ENCODE results near the gene ACSL4.
"Not testable (repeated sequence)": the region's sequence is repeated elsewhere in the genome, so short reads cannot be mapped to it uniquely, and the experiment has no call there.

The ACSL4 gene

DNA sequence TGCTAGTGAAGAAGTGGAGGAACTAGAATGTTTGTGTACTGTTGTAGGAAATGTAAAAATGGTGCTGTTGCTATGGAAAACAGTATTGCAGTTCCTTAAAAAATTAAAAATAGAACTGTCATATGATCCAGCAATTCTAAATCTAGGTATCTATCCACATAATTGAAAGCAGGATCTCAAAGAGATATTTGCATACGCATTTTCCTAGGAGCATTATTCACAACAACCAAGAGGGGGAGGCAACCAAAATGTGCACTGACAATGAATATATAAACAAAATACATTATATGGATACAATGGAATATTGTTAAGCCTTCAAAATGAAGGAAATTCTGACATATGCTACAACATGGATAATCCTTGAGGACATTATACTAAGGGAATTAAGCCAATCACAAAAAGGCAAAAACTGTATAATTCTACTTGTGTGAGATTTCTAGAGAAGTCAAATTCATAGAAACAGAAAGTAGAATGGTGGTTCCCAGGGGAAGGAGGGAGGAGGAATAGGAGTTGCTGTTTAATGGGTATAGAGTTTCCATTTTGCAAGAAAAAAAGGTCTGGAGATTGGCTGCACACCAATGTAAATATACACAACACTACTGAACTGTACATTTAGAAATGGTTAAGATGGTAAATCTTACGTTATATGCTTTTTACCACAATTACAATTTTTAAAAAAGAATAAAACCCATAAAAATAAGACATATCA, 72.5 kb downstream of the ACSL4 start:
- DNase-seq (ENCODE audit: low read depth) = no peak

DNA sequence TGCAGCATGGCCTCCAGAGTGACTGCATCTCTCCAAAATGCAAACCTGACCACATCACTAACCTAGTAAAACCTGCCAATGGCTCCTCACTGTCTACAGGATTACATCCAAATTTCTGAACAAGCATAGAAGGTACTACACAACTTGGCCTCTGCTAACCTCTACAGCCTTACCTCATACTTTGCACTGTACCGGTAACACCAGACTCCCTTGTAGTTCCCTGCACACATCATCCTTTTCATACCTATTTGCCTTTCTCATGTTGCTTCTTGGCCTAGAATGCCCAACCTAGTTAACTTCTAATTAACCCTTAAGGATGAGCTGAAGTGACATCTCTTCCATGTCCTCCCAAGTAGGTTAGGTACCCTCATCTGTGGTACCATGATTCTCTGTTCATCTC, 74.7 kb downstream of the ACSL4 start:
- no peak for DNase-seq (ENCODE audit: low read depth)

DNA sequence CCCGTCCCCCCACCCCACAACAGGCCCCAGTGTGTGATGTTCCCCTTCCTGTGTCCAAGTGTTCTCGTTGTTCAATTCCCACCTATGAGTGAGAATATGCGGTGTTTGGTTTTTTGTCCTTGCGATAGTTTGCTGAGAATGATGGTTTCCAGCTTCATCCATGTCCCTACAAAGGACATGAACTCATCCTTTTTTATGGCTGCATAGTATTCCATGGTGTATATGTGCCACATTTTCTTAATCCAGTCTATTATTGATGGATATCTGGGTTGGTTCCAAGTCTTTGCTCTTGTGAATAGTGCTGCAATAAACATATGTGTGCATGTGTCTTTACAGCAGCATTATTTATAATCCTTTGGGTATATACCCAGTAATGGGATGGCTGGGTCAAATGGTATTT, 75.7 kb downstream of the ACSL4 start:
- not testable (repeated sequence) for DNase-seq (ENCODE audit: low read depth)

DNA sequence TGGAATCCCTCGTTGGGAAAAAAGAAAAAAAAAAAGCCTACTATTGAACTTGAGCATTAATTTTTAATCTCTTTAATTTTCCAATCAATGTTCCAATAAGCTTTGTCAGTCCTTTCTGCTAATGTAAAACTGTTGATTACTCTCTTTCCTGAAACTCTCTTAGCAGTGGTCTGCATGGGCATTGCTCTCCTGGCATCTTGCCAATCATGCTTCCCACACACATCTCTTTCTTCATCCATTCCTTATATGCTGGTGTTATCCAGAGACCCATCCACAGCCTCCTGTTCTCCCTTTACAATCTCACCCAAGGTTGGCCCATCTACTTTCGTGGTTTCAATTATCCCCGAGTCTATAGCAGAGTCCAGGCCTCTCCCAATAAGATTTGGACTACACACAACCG, 76.3 kb downstream of the ACSL4 start:
- DNase-seq (ENCODE audit: low read depth) = no peak

DNA sequence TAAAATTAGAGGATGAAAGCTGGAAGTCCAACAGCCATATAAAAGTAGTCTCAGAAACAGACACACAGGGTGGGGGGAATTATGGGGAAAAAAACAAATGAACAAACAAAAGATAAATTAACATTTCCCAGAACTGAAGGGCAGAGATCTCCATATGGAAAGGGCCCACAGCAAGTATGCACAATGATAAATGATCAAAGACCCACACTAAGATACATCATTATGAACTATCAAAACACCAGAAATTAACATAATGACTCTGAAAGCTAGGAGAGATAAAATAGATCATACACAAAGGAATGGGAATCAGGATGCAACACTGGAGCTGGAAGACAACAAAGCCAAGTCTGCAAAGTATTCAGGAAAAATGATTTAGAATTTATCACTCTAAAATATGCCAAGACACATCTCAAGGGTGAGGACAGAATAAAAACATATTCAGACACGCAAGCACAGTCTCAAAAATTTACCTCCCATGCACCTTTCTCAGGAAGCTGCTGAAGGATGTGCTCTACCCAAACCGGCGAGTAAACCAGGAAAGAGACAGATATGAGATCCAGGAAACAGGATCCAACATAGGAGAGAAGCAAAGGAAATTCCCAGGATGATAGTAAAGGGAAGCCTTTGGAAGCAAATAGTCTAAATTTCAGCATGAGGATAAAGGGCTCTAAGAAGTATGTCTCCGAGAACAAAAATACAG, 77.4 kb downstream of the ACSL4 start:
- DNase-seq (ENCODE audit: low read depth) = no peak

DNA sequence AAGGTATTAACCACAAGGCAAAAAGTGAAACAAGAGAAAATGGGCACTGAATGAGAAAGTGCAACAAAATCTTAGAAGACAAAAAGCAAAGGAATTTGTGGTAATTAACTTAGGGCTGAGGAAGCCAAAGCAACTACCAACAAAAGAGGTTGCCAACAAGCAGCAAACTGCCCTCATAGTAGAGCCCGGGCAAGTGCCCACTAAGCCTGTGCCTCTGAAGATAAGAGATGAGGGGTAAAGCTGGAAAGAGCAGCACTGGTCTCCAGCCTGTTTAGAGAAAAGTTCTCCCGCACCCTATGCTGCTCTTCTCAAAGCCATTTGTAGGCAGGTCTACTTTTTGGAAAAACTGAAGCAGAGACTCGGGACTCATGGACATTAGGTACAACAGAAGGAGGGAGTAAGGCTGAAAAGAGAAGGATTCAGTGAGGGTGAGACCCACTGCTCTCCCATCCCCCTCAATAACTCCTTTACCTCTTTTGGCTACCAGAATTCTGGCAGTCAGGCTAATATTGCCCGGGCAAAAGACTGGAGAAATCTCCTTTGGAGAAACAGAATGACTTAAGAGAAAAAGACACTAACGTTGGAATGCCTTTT, 78.4 kb downstream of the ACSL4 start:
- DNase-seq (ENCODE audit: low read depth) = no peak

DNA sequence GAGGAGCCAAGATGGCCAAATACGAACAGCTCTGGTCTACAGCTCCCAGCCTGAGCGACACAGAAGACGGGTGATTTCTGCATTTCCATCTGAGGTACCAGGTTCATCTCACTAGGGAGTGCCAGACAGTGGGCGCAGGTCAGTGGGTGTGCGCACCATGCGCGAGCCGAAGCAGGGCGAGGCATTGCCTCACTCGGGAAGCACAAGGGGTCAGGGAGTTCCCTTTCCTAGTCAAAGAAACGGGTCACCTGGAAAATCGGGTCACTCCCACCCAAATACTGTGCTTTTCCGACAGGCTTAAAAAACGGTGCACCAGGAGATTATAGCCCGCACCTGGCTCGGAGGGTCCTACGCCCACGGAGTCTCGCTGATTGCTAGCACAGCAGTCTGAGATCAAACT, 88.4 kb downstream of the ACSL4 start:
- not testable (repeated sequence) for DNase-seq (ENCODE audit: low read depth)

DNA sequence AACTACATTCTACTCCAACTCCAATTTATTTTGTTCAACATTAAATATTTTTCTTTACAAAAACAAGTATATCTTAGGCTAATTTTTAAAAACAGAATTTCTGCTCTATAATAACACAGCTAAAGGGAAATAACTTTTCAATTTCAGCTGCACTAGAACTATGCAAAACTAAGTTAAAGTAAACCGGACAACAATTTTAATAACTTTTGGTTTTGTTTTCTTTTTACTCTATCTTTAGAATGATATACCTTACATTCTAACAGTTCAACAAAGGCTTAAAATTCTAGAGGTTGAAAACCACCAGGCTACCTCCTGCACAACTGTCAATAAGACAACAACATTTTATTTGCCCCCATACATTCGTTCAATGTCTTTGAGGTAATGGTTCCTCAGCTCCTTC, 89.4 kb downstream of the ACSL4 start:
- no peak for DNase-seq (ENCODE audit: low read depth)

DNA sequence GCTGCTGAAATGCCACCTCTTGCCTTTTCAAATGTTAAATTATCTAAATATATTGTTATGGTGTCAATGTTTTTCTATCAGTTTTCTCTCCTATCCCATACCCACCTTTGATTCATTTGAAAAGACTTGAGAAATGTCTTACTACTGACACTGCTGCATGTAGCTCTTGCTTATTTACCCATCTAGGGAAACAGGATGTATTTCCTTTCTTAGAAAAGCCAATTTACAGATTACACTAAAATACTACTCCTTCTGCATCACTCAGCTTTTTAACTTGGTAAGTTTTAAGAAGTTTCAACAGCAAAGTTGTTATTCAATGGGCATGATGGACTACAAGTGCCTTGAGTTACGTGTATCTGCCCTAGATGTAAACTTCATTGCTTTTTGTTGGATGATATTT, 94.9 kb downstream of the ACSL4 start:
- DNase-seq (ENCODE audit: low read depth) = no peak

DNA sequence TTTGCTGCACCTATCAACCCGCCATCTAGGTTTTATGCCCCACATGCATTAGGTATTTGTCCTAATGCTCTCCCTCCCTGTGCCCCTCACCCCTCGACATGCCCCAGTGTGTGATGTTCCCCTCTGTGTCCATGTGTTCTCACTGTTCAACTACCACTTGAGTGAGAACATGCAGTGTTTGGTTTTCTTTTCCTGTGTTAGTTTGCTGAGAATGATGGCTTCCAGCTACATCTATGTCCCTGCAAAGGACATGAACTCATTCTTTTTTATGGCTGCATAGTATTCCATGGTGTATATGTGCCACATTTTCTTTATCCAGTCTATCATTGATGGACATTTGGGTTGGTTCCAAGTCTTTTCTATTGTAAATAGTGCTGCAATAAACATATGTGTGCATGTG, 95.6 kb downstream of the ACSL4 start:
- DNase-seq (ENCODE audit: low read depth) = not testable (repeated sequence)

DNA sequence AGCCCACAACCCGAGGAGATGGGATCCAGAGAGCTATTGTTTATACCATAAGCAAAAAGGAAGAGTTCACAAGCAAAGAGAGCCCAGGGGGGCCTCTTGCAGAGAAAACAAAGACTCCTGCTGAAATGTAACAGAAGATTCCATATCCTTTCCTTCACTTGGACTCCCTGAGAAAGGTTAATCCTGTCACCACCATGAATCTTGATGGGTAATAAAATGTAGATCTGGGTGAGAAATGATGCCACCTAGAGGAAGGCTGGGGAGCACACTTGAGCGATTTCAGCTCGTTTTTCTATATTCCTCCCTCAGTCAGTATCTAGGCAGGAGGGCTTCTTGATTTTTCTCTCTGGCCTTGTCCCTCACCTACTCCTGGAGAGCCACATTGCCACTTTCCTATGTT, 97.9 kb downstream of the ACSL4 start:
- no peak for DNase-seq (ENCODE audit: low read depth)

DNA sequence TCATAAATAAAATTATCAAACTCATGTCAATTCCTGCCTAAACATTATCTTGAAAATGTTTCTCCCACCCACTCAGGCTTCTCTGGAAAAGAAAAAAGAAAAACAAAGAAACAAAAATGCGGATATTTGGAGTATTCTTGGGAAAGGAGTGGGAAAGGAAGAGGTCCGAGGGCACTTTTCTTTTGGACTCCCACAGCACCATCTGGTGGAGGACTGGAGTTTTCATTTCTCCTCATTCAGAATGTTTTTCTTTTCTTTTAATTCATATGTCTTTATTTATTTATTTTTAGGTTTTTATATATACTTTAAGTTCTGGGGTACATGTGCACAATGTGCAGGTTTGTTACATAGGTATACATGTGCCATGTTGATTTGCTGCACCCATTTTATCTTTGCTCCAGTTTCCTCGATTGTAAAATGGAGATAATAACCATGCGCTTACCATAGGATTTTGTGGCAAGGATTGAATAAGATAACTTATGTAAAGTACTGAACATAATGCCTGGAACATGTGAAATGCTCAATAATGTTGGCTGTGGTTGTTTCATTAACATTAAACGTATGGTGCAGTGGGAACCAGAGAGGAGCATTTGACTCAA, 100.1 kb downstream of the ACSL4 start:
- no peak for DNase-seq (ENCODE audit: low read depth)

DNA sequence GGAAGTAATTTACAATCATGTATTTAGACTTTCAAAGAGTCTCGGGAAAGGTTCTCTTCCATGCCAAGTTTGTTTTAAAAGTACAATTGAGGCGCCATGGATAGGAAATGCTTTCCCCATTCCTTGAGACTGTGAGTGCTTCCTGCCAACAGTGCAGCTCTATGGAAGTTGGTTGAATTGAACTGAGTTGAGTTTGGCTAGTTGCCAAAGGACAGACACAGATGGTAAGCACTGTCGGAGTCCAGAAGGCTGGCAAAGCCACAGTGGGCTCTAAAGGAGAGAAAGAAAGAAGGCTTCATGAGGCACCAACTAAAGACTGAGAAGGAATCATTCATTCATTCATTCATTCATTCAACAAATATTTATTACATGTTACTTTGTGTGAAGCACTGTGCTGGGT, 103.7 kb downstream of the ACSL4 start:
- no peak for DNase-seq (ENCODE audit: low read depth)

DNA sequence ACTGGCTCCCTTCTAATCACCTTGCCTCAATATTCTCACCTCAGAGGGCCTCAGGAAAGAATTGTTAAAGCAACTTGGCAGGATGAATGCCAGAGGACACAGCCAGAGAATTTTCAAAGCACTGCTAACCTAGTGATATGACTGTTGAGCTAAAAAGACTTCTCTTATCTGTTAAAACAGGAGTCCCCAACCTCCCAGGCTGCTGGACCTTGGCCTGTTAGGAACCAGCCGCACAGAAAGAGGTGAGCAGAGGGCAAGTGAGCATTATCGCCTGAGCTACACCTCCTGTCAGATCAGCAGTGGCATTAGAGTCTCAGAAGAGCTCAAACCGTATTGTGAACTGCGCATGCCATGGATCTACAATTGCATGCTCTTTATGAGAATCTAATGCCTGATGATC, 106.4 kb downstream of the ACSL4 start:
- DNase-seq (ENCODE audit: low read depth) = no peak

DNA sequence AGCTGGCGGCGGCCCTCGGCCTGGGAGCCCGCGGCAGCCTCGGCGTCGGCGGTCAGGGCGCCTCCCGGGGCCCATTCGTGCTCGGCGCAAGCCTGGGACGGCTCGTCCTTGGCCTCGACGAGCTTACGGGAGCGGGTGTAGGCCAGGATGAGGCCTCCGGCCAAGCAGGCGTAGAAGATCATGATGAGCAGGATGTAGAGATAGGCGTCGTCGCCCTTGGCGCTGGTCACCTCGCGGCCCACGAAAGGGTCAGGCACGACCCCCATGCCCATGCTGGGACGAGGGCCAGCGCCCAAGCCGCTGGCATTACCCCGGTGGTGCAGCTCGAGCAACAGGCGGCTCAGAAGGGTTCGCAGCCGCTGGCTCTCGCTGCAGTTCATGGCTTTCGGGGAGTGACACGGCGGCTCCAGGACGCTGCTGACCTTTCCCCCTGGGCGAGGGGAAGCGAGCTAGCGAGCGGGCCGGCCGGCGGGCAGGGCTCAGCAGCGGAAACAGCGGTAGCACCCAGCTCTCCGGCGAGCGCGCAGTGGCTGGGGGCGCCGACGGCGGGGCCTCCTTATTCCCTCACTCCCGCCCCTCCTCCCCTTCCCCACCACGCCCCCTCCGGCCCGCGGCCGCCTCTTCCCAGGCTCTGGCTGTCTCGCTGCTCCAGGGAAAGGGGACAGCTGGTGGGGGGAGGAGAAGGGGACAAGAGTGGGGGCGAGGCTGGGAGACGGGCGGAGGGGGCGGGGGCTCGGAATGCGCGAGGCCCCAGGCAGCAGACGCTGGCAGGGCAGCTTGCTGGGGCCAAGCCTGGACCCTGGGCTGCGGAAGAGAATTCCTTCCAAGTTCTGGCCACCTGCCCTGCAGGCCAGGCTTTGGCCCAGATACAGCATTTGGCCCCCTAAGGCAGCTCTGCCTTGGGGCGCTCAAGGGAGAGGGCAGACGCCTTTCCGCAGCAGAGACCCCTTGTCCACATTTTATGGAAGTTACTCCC, 108.1 kb downstream of the ACSL4 start, which contains the start of gene KCNE5:
Gene KCNE5 (minus strand): TSS at position 532 of the 976 bp plus-strand sequence. CDS start 152 bp downstream, at position 380.
- DNase-seq (ENCODE audit: low read depth) = no peak

DNA sequence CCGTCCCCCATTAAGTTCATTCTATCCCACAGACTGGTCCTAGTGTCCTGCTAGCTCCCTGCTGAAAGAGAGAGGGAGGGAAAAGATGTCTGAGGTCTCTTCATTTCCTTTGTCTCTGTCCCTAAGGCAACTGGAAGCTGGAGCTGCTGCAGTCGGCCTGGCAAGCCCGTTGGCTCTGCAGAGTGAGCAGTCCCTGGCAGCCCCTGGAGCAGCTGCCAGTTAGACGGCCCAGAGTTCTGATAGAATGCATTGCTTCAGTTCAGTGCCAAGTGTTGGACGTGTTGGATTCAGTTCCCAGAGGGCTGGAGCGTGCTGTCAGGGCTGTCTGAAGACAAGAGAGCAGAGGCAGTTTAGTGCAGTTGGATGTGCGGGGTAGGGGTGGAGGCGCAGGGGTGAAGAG, 109.1 kb downstream of the ACSL4 start:
- DNase-seq (ENCODE audit: low read depth) = no peak

DNA sequence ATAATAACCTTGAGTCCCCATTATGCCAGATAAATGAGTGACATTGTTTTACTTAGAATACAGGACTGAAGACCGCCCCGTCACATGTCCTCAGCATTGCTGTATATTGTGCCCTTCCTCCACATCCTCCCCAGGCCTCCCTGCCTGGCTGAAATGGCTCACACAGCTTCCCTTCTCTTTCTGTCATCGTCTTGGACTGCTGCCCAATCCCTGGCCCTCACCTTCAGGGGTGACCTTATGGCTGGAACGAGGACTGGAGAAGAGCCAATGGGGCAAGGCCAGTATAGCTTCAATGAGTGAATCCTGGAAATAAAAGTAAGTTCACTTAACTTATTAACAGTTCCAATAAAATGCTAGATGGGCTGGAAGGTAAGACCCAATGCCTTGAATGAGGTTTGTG, 110.8 kb downstream of the ACSL4 start:
- no peak for DNase-seq (ENCODE audit: low read depth)

DNA sequence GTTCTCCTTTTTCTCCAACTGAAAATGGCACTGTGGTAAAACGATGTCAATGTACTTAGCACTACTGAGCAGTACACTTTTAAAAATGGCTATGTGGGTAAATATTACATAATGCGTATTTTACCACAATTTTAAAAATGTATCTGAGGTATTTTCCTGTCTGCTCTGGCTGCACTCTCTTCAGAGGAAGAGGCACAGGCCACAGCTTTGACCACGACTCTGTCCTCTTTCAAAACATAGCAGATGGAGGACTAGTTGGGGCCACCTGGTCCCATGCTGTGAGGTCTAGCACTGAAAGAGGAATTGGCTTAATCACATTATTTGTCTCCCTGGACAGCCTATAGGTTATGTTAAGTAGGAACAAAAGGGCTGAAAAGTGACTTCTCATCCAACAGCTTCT, 113.3 kb downstream of the ACSL4 start:
- no peak for DNase-seq (ENCODE audit: low read depth)

DNA sequence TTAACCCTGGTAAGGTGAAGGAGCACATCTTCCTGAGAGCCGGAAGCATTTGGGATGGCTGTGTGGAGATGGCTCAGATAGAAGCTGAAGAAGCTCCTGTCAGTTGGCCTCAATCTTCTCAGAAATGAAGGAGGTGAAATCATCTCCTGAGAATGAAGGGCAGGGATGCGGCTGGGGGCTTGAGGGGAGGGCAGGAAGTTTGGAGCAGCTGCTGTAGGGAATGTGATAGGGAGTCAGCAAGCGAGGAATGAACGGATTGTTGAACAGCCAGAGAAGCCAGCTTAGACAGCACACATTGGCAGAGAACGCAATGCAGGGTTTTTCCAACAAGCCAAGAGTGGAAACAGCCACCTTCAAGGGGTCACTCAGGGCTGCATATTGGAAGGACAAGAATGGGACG, 118.1 kb downstream of the ACSL4 start:
- no peak for DNase-seq (ENCODE audit: low read depth)

DNA sequence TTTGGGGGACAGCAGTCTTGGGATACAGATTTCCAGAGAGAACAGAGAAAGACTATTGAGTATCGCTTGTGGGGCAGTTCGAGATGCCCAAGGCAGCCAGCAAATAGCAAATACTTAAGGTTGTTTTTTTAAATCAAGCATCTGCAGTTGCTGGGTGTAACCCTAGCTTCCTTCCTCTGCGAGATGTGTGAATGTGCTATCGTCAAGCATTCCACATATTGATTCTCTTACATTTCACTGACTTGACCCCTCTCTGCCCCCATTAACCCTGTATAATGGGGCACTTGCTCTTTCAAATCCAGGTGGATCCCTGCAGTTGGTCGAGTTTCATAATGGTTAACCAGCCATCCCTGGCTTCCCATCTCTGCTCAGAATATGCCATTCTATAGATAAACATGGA, 131.6 kb downstream of the ACSL4 start:
- no peak for DNase-seq (ENCODE audit: low read depth)

DNA sequence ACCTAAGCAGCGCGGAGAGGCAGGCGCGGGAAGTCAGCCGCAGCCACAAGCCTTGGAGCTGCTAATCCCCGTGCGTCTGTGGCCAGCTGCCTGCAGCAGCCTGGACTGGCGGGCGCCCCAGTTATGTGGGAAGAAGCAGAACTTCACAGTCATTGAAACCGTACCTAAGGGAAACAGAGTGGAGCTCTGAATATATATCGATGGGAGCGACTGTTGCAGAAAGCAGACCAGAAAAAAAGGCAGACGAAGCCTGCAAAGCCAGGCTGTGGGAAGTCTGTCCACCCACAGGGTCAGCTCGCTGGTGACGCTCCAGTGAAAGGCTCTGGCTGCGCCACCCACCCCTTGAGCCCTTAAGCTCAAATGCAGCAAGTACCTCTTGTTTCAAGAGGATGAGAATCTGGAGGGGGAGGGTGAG, 132.8 kb downstream of the ACSL4 start:
- no peak for DNase-seq (ENCODE audit: low read depth)

DNA sequence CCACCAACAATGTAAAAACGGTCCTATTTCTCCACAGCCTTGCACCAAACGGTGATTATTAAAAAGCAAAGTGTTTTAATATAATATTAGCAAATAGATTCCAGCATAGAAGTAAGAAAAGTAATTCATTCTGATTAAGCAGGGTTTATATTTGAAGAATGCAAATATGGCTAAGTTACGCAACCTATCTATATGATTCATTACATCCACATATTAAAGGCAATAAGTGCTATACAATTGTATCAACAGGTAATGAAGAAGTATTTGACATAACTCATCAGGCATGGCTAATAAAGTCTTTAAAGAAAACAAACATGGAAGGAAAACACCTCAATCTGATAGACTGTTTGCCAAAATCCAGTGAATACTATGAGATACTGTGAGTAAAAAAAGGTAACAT, 137.0 kb downstream of the ACSL4 start:
- DNase-seq (ENCODE audit: low read depth) = no peak

Data from activated T-cell treated with anti-CD3 and anti-CD28 coated beads for 24 hours (primary cell).